CD14-positive monocyte (primary cell): Measurements from ENCODE around the gene CUL1. TPM values are rescaled to one million over a fixed set of nuclear protein-coding genes. Genes with fewer than 3 reads are reported as not detected.

Experiments
- DNase-seq, 3 donors: peaks; one replicate each; pipeline ENCODE4 v3.0.0-alpha.2; 2011 to 2022
- H2AFZ ChIP-seq: 2 replicates; pipeline ENCODE4 v1.6.0; 2012; ENCODE audit warnings: mild to moderate bottlenecking, low read depth, low read length, inconsistent platforms; ENCODE audit not compliant: insufficient read depth, poor library complexity, severe bottlenecking
- H3K27ac ChIP-seq, 2 donors: 1 replicate in 1 of 2; 2 replicates in 1 of 2; pipeline ENCODE4 v1.5.1; 2012 to 2013; ENCODE audit warnings: low read length in 2 of 2, control low read depth in 1 of 2, inconsistent platforms in 1 of 2, low read depth in 1 of 2, mild to moderate bottlenecking in 1 of 2
- H3K27me3 ChIP-seq, 2 donors: one replicate each; pipeline versions ENCODE4 v1.6.0 to v1.6.1; 2011 to 2013; ENCODE audit warnings: low read length in 2 of 2; ENCODE audit not compliant: control insufficient read depth in 2 of 2, insufficient read depth in 2 of 2
- H3K36me3 ChIP-seq, 2 donors: replicated peaks in 1 of 2; 1 replicate in 1 of 2; 2 replicates in 1 of 2; pipeline versions ENCODE4 v1.5.1 to v1.6.1; 2012 to 2013; ENCODE audit warnings: low read length in 2 of 2, control low read depth in 1 of 2, inconsistent platforms in 1 of 2, mild to moderate bottlenecking in 1 of 2; ENCODE audit not compliant: insufficient read depth in 2 of 2, control insufficient read depth in 1 of 2
- H3K4me1 ChIP-seq, 2 donors: 1 replicate in 1 of 2; 2 replicates in 1 of 2; pipeline versions ENCODE4 v1.5.1 to v1.6.1; 2012 to 2013; ENCODE audit warnings: low read length in 2 of 2, control low read depth in 1 of 2, inconsistent platforms in 1 of 2, mild to moderate bottlenecking in 1 of 2, moderate library complexity in 1 of 2; ENCODE audit not compliant: insufficient read depth in 2 of 2, control insufficient read depth in 1 of 2
- H3K4me2 ChIP-seq: replicated peaks from 2 replicates; pipeline ENCODE3; 2012; ENCODE audit warnings: low read length, moderate library complexity, mild to moderate bottlenecking; ENCODE audit not compliant: poor library complexity, severe bottlenecking; ENCODE audit errors: extremely low read depth
- H3K4me3 ChIP-seq, 3 experiments: fragments of 200-600 bp in 1 of 3; sonication (generic) in 1 of 3; replicated peaks in 1 of 3; 1 replicate in 2 of 3; 2 replicates in 1 of 3; pipeline ENCODE4 v1.5.1; 2011 to 2013; ENCODE audit warnings: low read length in 3 of 3, mild to moderate bottlenecking in 3 of 3, control low read depth in 2 of 3, low read depth in 2 of 3, inconsistent platforms in 1 of 3, moderate library complexity in 1 of 3
- H3K79me2 ChIP-seq: 2 replicates; pipeline ENCODE4 v1.6.0; 2012; ENCODE audit warnings: mild to moderate bottlenecking, control low read depth, inconsistent platforms, low read length, moderate library complexity; ENCODE audit not compliant: insufficient read depth
- H3K9ac ChIP-seq: 2 replicates; pipeline ENCODE4 v1.6.0; 2017; ENCODE audit warnings: low read length, mild to moderate bottlenecking; ENCODE audit not compliant: insufficient read depth, poor library complexity, severe bottlenecking
- H3K9me3 ChIP-seq, 2 donors: replicated peaks in 1 of 2; 1 replicate in 1 of 2; 2 replicates in 1 of 2; pipeline versions ENCODE4 v1.5.1 to v1.6.1; 2012 to 2013; ENCODE audit warnings: low read length in 2 of 2, control low read depth in 1 of 2; ENCODE audit not compliant: control insufficient read depth in 1 of 2, insufficient read depth in 1 of 2
- H4K20me1 ChIP-seq: 2 replicates; pipeline ENCODE4 v1.6.0; 2012; ENCODE audit warnings: mild to moderate bottlenecking, low read length, control low read depth, moderate library complexity; ENCODE audit not compliant: insufficient read depth
- H3K27ac Mint-ChIP-seq, 7 donors: one replicate each; pipeline ENCODE4 v1.8.0; 2020; ENCODE audit warnings: mild to moderate bottlenecking in 7 of 7, mixed read lengths in 7 of 7, moderate library complexity in 6 of 7, inconsistent platforms in 2 of 7
- H3K27me3 Mint-ChIP-seq, 3 donors: one replicate each; pipeline ENCODE4 v1.8.0; 2021 to 2022; ENCODE audit warnings: low read depth in 3 of 3, mild to moderate bottlenecking in 3 of 3, mixed read lengths in 3 of 3, moderate library complexity in 3 of 3, inconsistent platforms in 1 of 3
- H3K36me3 Mint-ChIP-seq, 2 donors: one replicate each; pipeline ENCODE4 v1.8.0; 2020; ENCODE audit warnings: mixed read lengths in 2 of 2, inconsistent platforms in 1 of 2, mild to moderate bottlenecking in 1 of 2
- H3K4me1 Mint-ChIP-seq: one replicate; pipeline ENCODE4 v1.8.0; 2020; ENCODE audit warnings: mild to moderate bottlenecking, mixed read lengths
- H3K4me3 Mint-ChIP-seq, 2 donors: one replicate each; pipeline ENCODE4 v1.8.0; 2020; ENCODE audit warnings: mild to moderate bottlenecking in 2 of 2, mixed read lengths in 2 of 2, moderate library complexity in 1 of 2
- H3K9me3 Mint-ChIP-seq, 7 donors: one replicate each; pipeline ENCODE4 v1.8.0; 2020 to 2022; ENCODE audit warnings: mixed read lengths in 7 of 7, mild to moderate bottlenecking in 6 of 7, moderate library complexity in 6 of 7, inconsistent platforms in 2 of 7
- CTCF ChIP-seq: fragments of 200-600 bp; IDR thresholded peaks from one replicate; pipeline ENCODE4 v1.8.0; 2022; ENCODE audit warnings: antibody characterized with exemption, mild to moderate bottlenecking
- WGBS: methylation state at CpG from one replicate; pipeline ENCODE4 v1.1.5; 2013; ENCODE audit warnings: missing lambda C conversion rate; ENCODE audit not compliant: insufficient coverage; 5-methylcytosine and 5-hydroxymethylcytosine counted together
- intact Hi-C, 2 donors: fragments of 100-400 bp; cut with micrococcal nuclease; formaldehyde crosslinking; loops; one replicate each; pipeline versions ENCODE4 v1.15.0 to v1.15.1; 2023
- polyA plus RNA-seq, 3 donors: library from polyadenylated mRNA; depleted of rRNA in 1 of 3; unstranded in 2 of 3; stranded (reverse) in 1 of 3; fragments of 300-500 nt in 2 of 3; fragments of >200 nt in 1 of 3; fragmentation: Illumina TruSeq in 2 of 3; gene quantifications; 1 replicate in 2 of 3; 2 replicates in 1 of 3; pipeline ENCODE4 v1.2.3, GENCODE V29; 2012 to 2021

CUL1 gene
- polyA plus RNA-seq, 3 donors, result 22.8 to 32.6 (median 23.9) TPM

GRCh38 chr7:148688526-148688925, 10.2 kb upstream of the CUL1 start:
- H3K9ac ChIP-seq, result no peak overlapping the region
- no peak overlapping the region for H3K4me3 Mint-ChIP-seq
- H3K79me2 ChIP-seq, result no peaks in the 10 kb centered on the region
- H3K4me1 Mint-ChIP-seq, result no peaks in the 10 kb centered on the region
- H3K4me2 ChIP-seq, result no peak overlapping the region
- H3K9me3 Mint-ChIP-seq, result peaks cover 0 to 2% (median 0%) of the 10 kb centered on the region in 7 donors
- H3K36me3 Mint-ChIP-seq, result no peaks in the 10 kb centered on the region
- intact Hi-C loops, result no loop called here
- WGBS, result no CpG with 5 or more reads among the region's 1 CpG
- no peaks in the 10 kb centered on the region for H3K4me1 ChIP-seq
- H4K20me1 ChIP-seq, result no peaks in the 10 kb centered on the region
- no peaks in the 10 kb centered on the region for H3K9me3 ChIP-seq
- no peak overlapping the region for H3K27ac ChIP-seq
- TF ChIP-seq CTCF, result no peak
- H2AFZ ChIP-seq, result no peak overlapping the region
- peaks cover 0 to 4% (median 0%) of the 10 kb centered on the region in 3 donors for H3K27me3 Mint-ChIP-seq
- no peak for DNase-seq
- H3K27ac Mint-ChIP-seq, result no peak overlapping the region
- H3K36me3 ChIP-seq, result no peaks in the 10 kb centered on the region
- H3K27me3 ChIP-seq, result no peaks in the 10 kb centered on the region
- H3K4me3 ChIP-seq, result no peak overlapping the region

- no peaks in the 10 kb centered on the region for H3K36me3 ChIP-seq
- no peak overlapping the region for H2AFZ ChIP-seq
- Mint-ChIP-seq H3K4me1 (peaks cover 11% of the 10 kb centered on the region), H3K27ac (peak overlapping the region in 1 of 7 donors; percentile 31), H3K9me3 (peaks cover 0 to 2% (median 0%) of the 10 kb centered on the region in 7 donors), H3K36me3 (no peaks in the 10 kb centered on the region), H3K27me3 (peaks cover 0 to 4% (median 1%) of the 10 kb centered on the region in 3 donors), H3K4me3 (no peak overlapping the region)
- no peaks in the 10 kb centered on the region for H3K27me3 ChIP-seq
- WGBS, result 93% methylated on average over 5 of the region's 7 CpGs
- intact Hi-C loops, result loop anchor here in 1 of 2 donors (10.0 kb wide), 1 partner anchor 69 kb away; no protein-coding TSS in a partner anchor
- peaks cover 7 to 10% of the 10 kb centered on the region in 2 donors for H3K4me1 ChIP-seq
- no peak overlapping the region for H3K27ac ChIP-seq
- no peak for TF ChIP-seq CTCF
- H3K9me3 ChIP-seq, result no peaks in the 10 kb centered on the region
- no peaks in the 10 kb centered on the region for H4K20me1 ChIP-seq
- no peaks in the 10 kb centered on the region for H3K79me2 ChIP-seq
- no peak overlapping the region for H3K9ac ChIP-seq
- DNase-seq, result no peak
- H3K4me3 ChIP-seq, result no peak overlapping the region
- no peak overlapping the region for H3K4me2 ChIP-seq
Measured at GRCh38 chr7:148693651-148694050, 5.1 kb upstream of the CUL1 start.
